ENCODE data around the gene TEX35. TPM values are rescaled to one million over a fixed set of nuclear protein-coding genes. Genes with fewer than 3 reads are reported as not detected.

The TEX35 gene
- under 1 TPM in 3 of 4 donors, not detected in 1; 0.20 to 0.49 (median 0.26) TPM for total RNA-seq
- 0.23 TPM for polyA plus RNA-seq
- long read RNA-seq, donor 1, partial matches to known transcripts = 1 of 3 reads
- long read RNA-seq, donor 1, other reads (novel, unspliced or antisense) = 2 of 3 reads
- long read RNA-seq, donor 2 = 0 reads
- long read RNA-seq, donor 3, partial matches to known transcripts = 0 of 2 reads
- long read RNA-seq, donor 3, other reads (novel, unspliced or antisense) = 2 of 2 reads
- long read RNA-seq, donor 4 = 0 reads

- WGBS = 97% methylated on average over 19 of the region's 19 CpGs
- intact Hi-C loops (cut with DNase I) = no loop called here
- H3K27ac ChIP-seq (ENCODE audit: low read length) = peak within 1 kb of the TSS; percentile 9
These were observed at the start of gene TEX35 for GRCh38 chr1:178512566-178513277. Gene TEX35, plus strand, starts transcription at chr1:178513109. Its CDS starts 80 bp downstream, at chr1:178513189.

GRCh38 chr1:178464141-178464540, 48.8 kb upstream of the TEX35 start:
- Histone ChIP-seq H3K27ac (ENCODE audit: low read length) (no peak overlapping the region), H3K4me3 (ENCODE audit: low read length) (no peak overlapping the region), H3K27me3 (ENCODE audit: control insufficient read depth, insufficient read depth) (no peaks in the 10 kb centered on the region), H3K4me1 (ENCODE audit: control insufficient read depth, insufficient read depth, low read length) (no peaks in the 10 kb centered on the region), H3K9me3 (ENCODE audit: control insufficient read depth, low read length) (no peaks in the 10 kb centered on the region)
- ATAC-seq = no peak
- intact Hi-C loops (cut with DNase I) = no loop called here
- no peak for DNase-seq
- 93% methylated on average over 1 of the region's 1 CpG for WGBS

More at GRCh38 chr1:178512566-178513277, at the start of gene TEX35:
- no peak for ATAC-seq
- H3K4me1 ChIP-seq (ENCODE audit: control insufficient read depth, insufficient read depth, low read length) = peaks cover 8% of the 10 kb centered on the region
- H3K4me3 ChIP-seq (ENCODE audit: low read length) = no peak within 1 kb of the TSS
- DNase-seq = no peak
- H3K27me3 ChIP-seq (ENCODE audit: control insufficient read depth, insufficient read depth) = no peaks in the 10 kb centered on the region
- H3K9me3 ChIP-seq (ENCODE audit: control insufficient read depth, low read length) = no peaks in the 10 kb centered on the region

- H3K4me1 ChIP-seq (ENCODE audit: control insufficient read depth, insufficient read depth, low read length) = no peaks in the 10 kb centered on the region
- intact Hi-C loops (cut with DNase I) = no loop called here
- H3K27ac ChIP-seq (ENCODE audit: low read length) = no peak overlapping the region
- H3K9me3 ChIP-seq (ENCODE audit: control insufficient read depth, low read length) = no peaks in the 10 kb centered on the region
- H3K4me3 ChIP-seq (ENCODE audit: low read length) = no peak overlapping the region
- DNase-seq (no peak), ATAC-seq (no peak)
- H3K27me3 ChIP-seq (ENCODE audit: control insufficient read depth, insufficient read depth) = no peaks in the 10 kb centered on the region
These were observed 48.3 kb upstream of the TEX35 start for GRCh38 chr1:178464566-178464965.

- intact Hi-C loops (cut with DNase I) = no loop called here
These were observed 47.9 kb upstream of the TEX35 start for GRCh38 chr1:178465011-178465410.

GRCh38 chr1:178467837-178468236, 45.1 kb upstream of the TEX35 start:
- no peak for DNase-seq
- no peaks in the 10 kb centered on the region for H3K4me1 ChIP-seq (ENCODE audit: control insufficient read depth, insufficient read depth, low read length)
- H3K9me3 ChIP-seq (ENCODE audit: control insufficient read depth, low read length) = no peaks in the 10 kb centered on the region
- H3K4me3 ChIP-seq (ENCODE audit: low read length) = no peak overlapping the region
- no peak overlapping the region for H3K27ac ChIP-seq (ENCODE audit: low read length)
- ATAC-seq = no peak
- intact Hi-C loops (cut with DNase I) = no loop called here
- no peaks in the 10 kb centered on the region for H3K27me3 ChIP-seq (ENCODE audit: control insufficient read depth, insufficient read depth)

More at GRCh38 chr1:178465011-178465410, 47.9 kb upstream of the TEX35 start:
- no peaks in the 10 kb centered on the region for H3K27me3 ChIP-seq (ENCODE audit: control insufficient read depth, insufficient read depth)
- DNase-seq = no peak
- no peaks in the 10 kb centered on the region for H3K4me1 ChIP-seq (ENCODE audit: control insufficient read depth, insufficient read depth, low read length)
- no peak overlapping the region for H3K4me3 ChIP-seq (ENCODE audit: low read length)
- H3K27ac ChIP-seq (ENCODE audit: low read length) = no peak overlapping the region
- H3K9me3 ChIP-seq (ENCODE audit: control insufficient read depth, low read length) = no peaks in the 10 kb centered on the region
- no peak for ATAC-seq

- Histone ChIP-seq H3K9me3 (ENCODE audit: control insufficient read depth, low read length) (no peaks in the 10 kb centered on the region), H3K27ac (ENCODE audit: low read length) (no peak overlapping the region), H3K4me3 (ENCODE audit: low read length) (no peak overlapping the region), H3K27me3 (ENCODE audit: control insufficient read depth, insufficient read depth) (no peaks in the 10 kb centered on the region), H3K4me1 (ENCODE audit: control insufficient read depth, insufficient read depth, low read length) (no peaks in the 10 kb centered on the region)
- no peak for ATAC-seq
- DNase-seq = no peak
- 59% methylated on average over 5 of the region's 5 CpGs for WGBS
- intact Hi-C loops (cut with DNase I) = no loop called here
These were observed 42.4 kb upstream of the TEX35 start for GRCh38 chr1:178470411-178470960.

- Histone ChIP-seq H3K4me1 (ENCODE audit: control insufficient read depth, insufficient read depth, low read length) (no peaks in the 10 kb centered on the region), H3K27me3 (ENCODE audit: control insufficient read depth, insufficient read depth) (no peaks in the 10 kb centered on the region), H3K4me3 (ENCODE audit: low read length) (no peak overlapping the region), H3K9me3 (ENCODE audit: control insufficient read depth, low read length) (no peaks in the 10 kb centered on the region), H3K27ac (ENCODE audit: low read length) (no peak overlapping the region)
- intact Hi-C loops (cut with DNase I) = no loop called here
- DNase-seq (no peak), ATAC-seq (no peak)
These were observed 40.4 kb upstream of the TEX35 start for GRCh38 chr1:178472531-178472930.

- Histone ChIP-seq H3K27me3 (ENCODE audit: control insufficient read depth, insufficient read depth) (no peaks in the 10 kb centered on the region), H3K27ac (ENCODE audit: low read length) (no peak overlapping the region), H3K9me3 (ENCODE audit: control insufficient read depth, low read length) (no peaks in the 10 kb centered on the region), H3K4me3 (ENCODE audit: low read length) (no peak overlapping the region), H3K4me1 (ENCODE audit: control insufficient read depth, insufficient read depth, low read length) (no peaks in the 10 kb centered on the region)
- DNase-seq (no peak), ATAC-seq (no peak)
- intact Hi-C loops (cut with DNase I) = no loop called here
- WGBS = 77% methylated on average over 4 of the region's 4 CpGs
These were observed 35.5 kb upstream of the TEX35 start for GRCh38 chr1:178477373-178477772.

- ATAC-seq = no peak
- H3K27ac ChIP-seq (ENCODE audit: low read length) = no peak overlapping the region
- no peaks in the 10 kb centered on the region for H3K27me3 ChIP-seq (ENCODE audit: control insufficient read depth, insufficient read depth)
- H3K9me3 ChIP-seq (ENCODE audit: control insufficient read depth, low read length) = no peaks in the 10 kb centered on the region
- H3K4me1 ChIP-seq (ENCODE audit: control insufficient read depth, insufficient read depth, low read length) = no peaks in the 10 kb centered on the region
- H3K4me3 ChIP-seq (ENCODE audit: low read length) = no peak overlapping the region
- WGBS = 56% methylated on average over 1 of the region's 1 CpG
- DNase-seq = no peak
- intact Hi-C loops (cut with DNase I) = no loop called here
These were observed 35.1 kb upstream of the TEX35 start for GRCh38 chr1:178477841-178478240.

- 91% methylated on average over 5 of the region's 5 CpGs for WGBS
- Histone ChIP-seq H3K4me3 (ENCODE audit: low read length) (no peak overlapping the region), H3K27ac (ENCODE audit: low read length) (no peak overlapping the region), H3K27me3 (ENCODE audit: control insufficient read depth, insufficient read depth) (no peaks in the 10 kb centered on the region), H3K9me3 (ENCODE audit: control insufficient read depth, low read length) (no peaks in the 10 kb centered on the region), H3K4me1 (ENCODE audit: control insufficient read depth, insufficient read depth, low read length) (no peaks in the 10 kb centered on the region)
- DNase-seq (no peak), ATAC-seq (no peak)
- intact Hi-C loops (cut with DNase I) = no loop called here
These were observed 29.5 kb upstream of the TEX35 start for GRCh38 chr1:178483251-178483957.

GRCh38 chr1:178484698-178485225, 28.1 kb upstream of the TEX35 start:
- 57% methylated on average over 3 of the region's 3 CpGs for WGBS
- intact Hi-C loops (cut with DNase I) = no loop called here

More at GRCh38 chr1:178484698-178485225, 28.1 kb upstream of the TEX35 start:
- no peak for DNase-seq
- H3K27ac ChIP-seq (ENCODE audit: low read length) = no peak overlapping the region
- no peaks in the 10 kb centered on the region for H3K27me3 ChIP-seq (ENCODE audit: control insufficient read depth, insufficient read depth)
- no peak for ATAC-seq
- no peaks in the 10 kb centered on the region for H3K4me1 ChIP-seq (ENCODE audit: control insufficient read depth, insufficient read depth, low read length)
- no peaks in the 10 kb centered on the region for H3K9me3 ChIP-seq (ENCODE audit: control insufficient read depth, low read length)
- H3K4me3 ChIP-seq (ENCODE audit: low read length) = no peak overlapping the region

Measured in right cardiac atrium (tissue), 5 donors.